Right lobe of liver (tissue), 6 donors: ENCODE measurements around the gene TRAPPC3. TPM values are rescaled to one million over a fixed set of nuclear protein-coding genes. Genes with fewer than 3 reads are reported as not detected.

Experiments
- ATAC-seq, 4 donors: fragments of 200-7000 bp; cut with Tn5 transposase; one replicate each; pipeline ENCODE4 v1.9.1; 2020; ENCODE audit warnings: mild to moderate bottlenecking in 4 of 4, moderate library complexity in 4 of 4
- DNase-seq, 3 donors: peaks; one replicate each; pipeline ENCODE4 v3.0.0-alpha.2; 2020
- H3K27ac ChIP-seq, 3 donors: fragments of 200-600 bp; one replicate each; pipeline ENCODE4 v1.8.0; 2022
- H3K27me3 ChIP-seq, 2 donors: fragments of 200-600 bp; one replicate each; pipeline ENCODE4 v1.8.0; 2022
- H3K36me3 ChIP-seq, 4 donors: fragments of 200-600 bp; sonication (generic) in 1 of 4; one replicate each; pipeline versions ENCODE4 v1.5.1 to v1.8.0; 2017 to 2022; ENCODE audit warnings: control low read depth in 1 of 4
- H3K4me1 ChIP-seq, 4 donors: fragments of 200-600 bp; sonication (generic) in 1 of 4; one replicate each; pipeline versions ENCODE4 v1.5.1 to v1.8.0; 2017 to 2022; ENCODE audit warnings: control low read depth in 1 of 4
- H3K4me3 ChIP-seq, 3 donors: fragments of 200-600 bp; one replicate each; pipeline ENCODE4 v1.8.0; 2022
- H3K9me3 ChIP-seq, 4 donors: fragments of 200-600 bp; sonication (generic) in 1 of 4; one replicate each; pipeline versions ENCODE4 v1.5.1 to v1.8.0; 2017 to 2022; ENCODE audit warnings: control low read depth in 1 of 4
- CTCF ChIP-seq, 4 donors: fragments of 200-600 bp in 3 of 4; fragments of 450-650 bp in 1 of 4; IDR thresholded peaks; one replicate each; pipeline versions ENCODE4 v1.5.1 to v1.8.0; 2016 to 2022; ENCODE audit warnings: antibody characterized with exemption in 4 of 4, mild to moderate bottlenecking in 2 of 4
- POLR2A ChIP-seq: fragments of 450-650 bp; IDR thresholded peaks from one replicate; pipeline ENCODE4 v1.6.1; 2017; ENCODE audit warnings: antibody characterized with exemption, mild to moderate bottlenecking
- WGBS: methylation state at CpG from one replicate; pipeline ENCODE4 v1.1.6; 2018; ENCODE audit warnings: low coverage, low lambda C conversion rate; ENCODE audit not compliant: insufficient coverage; ENCODE audit errors: missing lambda C conversion rate; 5-methylcytosine and 5-hydroxymethylcytosine counted together
- intact Hi-C, 2 donors: fragments of 100-400 bp; cut with DNase I; formaldehyde crosslinking; loops; one replicate each; pipeline versions ENCODE4 v1.11.2 to v1.14.1; 2022
- total RNA-seq, 6 experiments: library from RNA; depleted of rRNA in 2 of 6; stranded (reverse); fragments of >200 nt in 2 of 6; fragmentation: NEBNext Ultra II Directional in 3 of 6; extraction: Animal tissue kit (Norgen Biotek cat#: 25700) in 3 of 6; gene quantifications; one replicate each; pipeline versions ENCODE4 v1.1.0 to v1.2.4, GENCODE V29; 2016 to 2023
- donor health status: DM: no; HTN: yes; CAD: no.
- donor health status: DM: no; HTN: no; CAD: no.
- donor health status: DM: no; HTN: no; CAD: no.
- donor health status: DM: no; HTN: yes; CAD: no.
- donor health status: DM: no; HTN: yes; CAD: no.

The TRAPPC3 gene
- total RNA-seq, 6 experiments from 2014 or later, result 26.0 to 52.4 (median 30.9) TPM

GRCh38 chr1:36093929-36094328, 55.4 kb downstream of the TRAPPC3 start:
- no CpG with 5 or more reads among the region's 3 CpGs for WGBS
- intact Hi-C loops, result loop anchor here in 1 of 2 donors (10.0 kb wide), 1 partner anchor 91 kb away; no protein-coding TSS in a partner anchor
- Histone ChIP-seq H3K27ac (no peak overlapping the region), H3K27me3 (no peaks in the 10 kb centered on the region), H3K4me1 (peaks cover 0 to 9% (median 0%) of the 10 kb centered on the region in 4 donors), H3K4me3 (no peak overlapping the region), H3K36me3 (peaks cover 0 to 41% (median 7%) of the 10 kb centered on the region in 4 donors), H3K9me3 (no peaks in the 10 kb centered on the region)
- DNase-seq, result no peak
- TF ChIP-seq POLR2A, result no peak
- TF ChIP-seq CTCF (IDR thresholded peaks at IDR 0.05), result no peak
- peak in 1 of 4 donors; percentile 32 for ATAC-seq

- peaks cover 0 to 9% (median 0%) of the 10 kb centered on the region in 4 donors for H3K4me1 ChIP-seq
- WGBS, result 70% methylated on average over 2 of the region's 7 CpGs
- H3K9me3 ChIP-seq, result no peaks in the 10 kb centered on the region
- no peak overlapping the region for H3K27ac ChIP-seq
- H3K27me3 ChIP-seq, result no peaks in the 10 kb centered on the region
- DNase-seq (no peak), ATAC-seq (no peak)
- no peak for TF ChIP-seq POLR2A
- no peak for TF ChIP-seq CTCF (IDR thresholded peaks at IDR 0.05)
- intact Hi-C loops, result loop anchor here in 1 of 2 donors (10.0 kb wide), 1 partner anchor 92 kb away; no protein-coding TSS in a partner anchor
- peaks cover 0 to 41% (median 7%) of the 10 kb centered on the region in 4 donors for H3K36me3 ChIP-seq
- no peak overlapping the region for H3K4me3 ChIP-seq
These were observed 56.1 kb downstream of the TRAPPC3 start for GRCh38 chr1:36093226-36093625.

- 100% methylated on average over 4 of the region's 9 CpGs for WGBS
- TF ChIP-seq POLR2A (no peak), CTCF (IDR thresholded peaks at IDR 0.05) (no peak)
- ATAC-seq, result no peak
- Histone ChIP-seq H3K9me3 (no peaks in the 10 kb centered on the region), H3K4me3 (no peak overlapping the region), H3K36me3 (peaks cover 0 to 41% (median 7%) of the 10 kb centered on the region in 4 donors), H3K4me1 (peaks cover 0 to 9% (median 0%) of the 10 kb centered on the region in 4 donors), H3K27ac (no peak overlapping the region), H3K27me3 (no peaks in the 10 kb centered on the region)
- intact Hi-C loops, result loop anchor here in 1 of 2 donors (10.0 kb wide), 1 partner anchor 92 kb away; no protein-coding TSS in a partner anchor
- peak in 1 of 3 donors; percentile 30 for DNase-seq
These were observed 56.5 kb downstream of the TRAPPC3 start for GRCh38 chr1:36092798-36093185.

GRCh38 chr1:36092166-36092797, 57.0 kb downstream of the TRAPPC3 start:
- no peak for TF ChIP-seq POLR2A
- TF ChIP-seq CTCF (IDR thresholded peaks at IDR 0.05), result no peak
- Histone ChIP-seq H3K9me3 (no peaks in the 10 kb centered on the region), H3K27ac (no peak overlapping the region), H3K27me3 (no peaks in the 10 kb centered on the region), H3K4me1 (peaks cover 0 to 9% (median 0%) of the 10 kb centered on the region in 4 donors), H3K4me3 (no peak overlapping the region), H3K36me3 (peaks cover 0 to 41% (median 7%) of the 10 kb centered on the region in 4 donors)
- DNase-seq (no peak), ATAC-seq (no peak)
- 94% methylated on average over 9 of the region's 17 CpGs for WGBS
- intact Hi-C loops, result loop anchor here in 1 of 2 donors (10.0 kb wide), 1 partner anchor 93 kb away; no protein-coding TSS in a partner anchor
